GM12878 (cell line): Measurements from ENCODE around the gene PDIA5. TPM values are rescaled to one million over a fixed set of nuclear protein-coding genes. Genes with fewer than 3 reads are reported as not detected.

Experiments
- ATAC-seq: fragments of 200-7000 bp; cut with Tn5 transposase; 3 replicates; pipeline ENCODE4 v1.9.1; 2020; ENCODE audit warnings: mild to moderate bottlenecking, moderate library complexity
- BruUV-seq: library from RNA; stranded (reverse); fragments of 400-500 nt; replicated peaks from 2 replicates; lab custom pipeline; 2021; lab: Mats Ljungman, UMichigan
- CTCF ChIA-PET: fragments of 300-600 bp; sonication (Branson Sonifier 250); formaldehyde crosslinking; extraction: SDS; loops from one replicate; lab custom pipeline; 2021; ENCODE audit warnings: inconsistent platforms; lab: Yijun Ruan, JAX
- POLR2A ChIA-PET: fragments of 350-600 bp; formaldehyde crosslinking; extraction: SDS; loops from one replicate; lab custom pipeline; 2021; ENCODE audit warnings: inconsistent platforms; lab: Charles Lee
- RAD21 ChIA-PET: fragments of 300-600 bp; sonication (Branson Sonifier 250); formaldehyde crosslinking; loops from one replicate; lab custom pipeline; 2023; ENCODE audit warnings: antibody characterized with exemption; ENCODE audit not compliant: unreplicated experiment; lab: Charles Lee
- SMC1A ChIA-PET: fragments of 300-600 bp; sonication (Branson Sonifier 250); formaldehyde crosslinking; loops from one replicate; lab custom pipeline; 2023; ENCODE audit not compliant: unreplicated experiment, uncharacterized antibody; lab: Charles Lee
- DNase-seq: peaks from one replicate; pipeline ENCODE4 v3.0.0-alpha.2; 2011; ENCODE audit warnings: low read depth, low spot score
- FAIRE-seq: peaks from 3 replicates; lab custom pipeline; 2011; peaks lifted over from hg19 to GRCh38; lab: Jason Lieb, UNC
- H2AFZ ChIP-seq: 2 replicates; pipeline ENCODE4 v1.6.0; 2011; ENCODE audit warnings: low read depth, low read length, control low read depth; ENCODE audit not compliant: control insufficient read depth
- H3K27ac ChIP-seq: 2 replicates; pipeline ENCODE4 v1.5.1; 2011; ENCODE audit warnings: control low read depth; ENCODE audit not compliant: control insufficient read depth, insufficient read depth
- H3K27me3 ChIP-seq, 2 experiments: replicated peaks in 1 of 2; 2 replicates each; pipeline versions ENCODE4 v1.6.0 to v1.6.1; 2011; ENCODE audit warnings: low read length in 1 of 2; ENCODE audit not compliant: control insufficient read depth in 2 of 2, insufficient read depth in 2 of 2
- H3K36me3 ChIP-seq, 2 experiments: 2 replicates each; pipeline ENCODE4 v1.5.1; 2011; ENCODE audit warnings: low read length in 1 of 2; ENCODE audit not compliant: control insufficient read depth in 2 of 2, insufficient read depth in 2 of 2
- H3K4me1 ChIP-seq: 2 replicates; pipeline ENCODE4 v1.6.1; 2011; ENCODE audit warnings: mild to moderate bottlenecking, low read length, moderate library complexity, mixed read lengths; ENCODE audit not compliant: control insufficient read depth, insufficient read depth
- H3K4me2 ChIP-seq: 2 replicates; pipeline ENCODE4 v1.6.0; 2011; ENCODE audit warnings: control low read depth; ENCODE audit not compliant: control insufficient read depth, insufficient read depth
- H3K4me3 ChIP-seq: fragments of 200-600 bp; sonication (generic); 2 replicates; pipeline ENCODE4 v1.5.1; 2016
- H3K79me2 ChIP-seq: 2 replicates; pipeline ENCODE4 v1.6.0; 2011; ENCODE audit warnings: low read length; ENCODE audit not compliant: control insufficient read depth, insufficient read depth
- H3K9ac ChIP-seq: 2 replicates; pipeline ENCODE4 v1.8.0; 2011; ENCODE audit warnings: low read length, control low read depth, mixed read lengths; ENCODE audit not compliant: control insufficient read depth, insufficient read depth
- H3K9me3 ChIP-seq: replicated peaks from 3 replicates; pipeline ENCODE4 v1.5.1; 2011; ENCODE audit warnings: mild to moderate bottlenecking, low read length; ENCODE audit not compliant: control insufficient read depth, insufficient read depth
- H4K20me1 ChIP-seq: 2 replicates; pipeline ENCODE4 v1.6.0; 2011; ENCODE audit not compliant: control insufficient read depth, insufficient read depth
- BMI1 ChIP-seq: fragments of 450-650 bp; IDR thresholded peaks from 2 replicates; pipeline ENCODE4 v1.6.1; 2016; ENCODE audit warnings: mild to moderate bottlenecking, moderate library complexity, borderline replicate concordance
- EP300 ChIP-seq, 2 experiments: fragments of 150-350 bp in 1 of 2; IDR thresholded peaks; 2 replicates each; pipeline ENCODE4 v1.6.1; 2011 to 2012; ENCODE audit warnings: low read depth in 2 of 2, low read length in 2 of 2, borderline replicate concordance in 1 of 2, improper control_type of control experiment in 1 of 2, inconsistent platforms in 1 of 2; ENCODE audit not compliant: control insufficient read depth in 1 of 2
- GATAD2B ChIP-seq: fragments of 450-650 bp; conservative IDR thresholded peaks from 2 replicates; pipeline ENCODE4 v1.6.1; 2017; ENCODE audit warnings: low read depth, mild to moderate bottlenecking, moderate library complexity
- MTA2 ChIP-seq: fragments of 450-650 bp; IDR thresholded peaks from 2 replicates; pipeline ENCODE4 v1.6.1; 2016; ENCODE audit warnings: low read depth, mild to moderate bottlenecking, moderate library complexity
- SREBF2 ChIP-seq: IDR thresholded peaks from 2 replicates; pipeline ENCODE4 v1.6.1; 2012; ENCODE audit warnings: mild to moderate bottlenecking, low read length
- STAT3 ChIP-seq: IDR thresholded peaks from 2 replicates; pipeline ENCODE4 v1.6.1; 2011; ENCODE audit warnings: low read depth, low read length, improper control_type of control experiment
- SUZ12 ChIP-seq: fragments of 200-600 bp; sonication (generic); IDR thresholded peaks from one replicate; pipeline ENCODE4 v1.6.1; 2018; ENCODE audit warnings: antibody characterized with exemption, mild to moderate bottlenecking; ENCODE audit not compliant: unreplicated experiment
- ZZZ3 ChIP-seq: IDR thresholded peaks from 2 replicates; pipeline ENCODE4 v1.6.1; 2011; ENCODE audit warnings: low read depth; ENCODE audit not compliant: control insufficient read depth, insufficient read length
- WGBS: methylation state at CpG from one replicate; pipeline ENCODE4 v1.1.6; 2016; ENCODE audit warnings: low lambda C conversion rate; ENCODE audit not compliant: insufficient replicate concordance, insufficient coverage; ENCODE audit errors: missing lambda C conversion rate; 5-methylcytosine and 5-hydroxymethylcytosine counted together
- in situ Hi-C: fragments of 300-500 bp; cut with MboI; formaldehyde crosslinking; loops from 9 replicates; pipeline ENCODE4 v1.14.3; 2018; ENCODE audit warnings: mixed read lengths
- intact Hi-C: fragments of 100-400 bp; cut with micrococcal nuclease; formaldehyde crosslinking; loops from one replicate; pipeline ENCODE4 v1.14.2; 2022; ENCODE audit not compliant: unreplicated experiment
- polyA plus RNA-seq, 11 experiments: library from polyadenylated mRNA; depleted of rRNA in 4 of 11; unstranded in 6 of 11; stranded (reverse) in 5 of 11; fragments of >200 nt; fragmentation: Nextera tagmentation in 4 of 11; fragmentation: Illumina TruSeq in 1 of 11; extraction: Ambion mirVana in 4 of 11; extraction: Trizol in 1 of 11; gene quantifications; 1 replicate in 1 of 11; 2 replicates in 10 of 11; pipeline versions ENCODE4 v1.2.1 to v1.2.3, GENCODE V29; 2011 to 2016; ENCODE audit warnings: inconsistent platforms in 2 of 11, missing spikeins in 2 of 11, low read depth in 1 of 11
- total RNA-seq, 4 experiments: library from RNA; depleted of rRNA in 3 of 4; stranded (reverse); fragments of >200 nt in 3 of 4; fragmentation: Illumina TruSeq in 1 of 4; extraction: Trizol in 1 of 4; gene quantifications; 2 replicates each; pipeline versions ENCODE4 v1.2.1 to v1.2.3, GENCODE V29; 2013 to 2021
- TF ChIP-seq, protein P1 (sequence below), 3 experiments: IDR thresholded peaks in 2 of 3; conservative IDR thresholded peaks in 1 of 3; 2 replicates each; pipeline ENCODE4 v1.5.1; 2011; ENCODE audit warnings: low read depth in 3 of 3, low read length in 3 of 3, mild to moderate bottlenecking in 3 of 3, control low read depth in 2 of 3, moderate library complexity in 2 of 3, inconsistent platforms in 1 of 3, mixed read lengths in 1 of 3; ENCODE audit not compliant: control insufficient read depth in 2 of 3, insufficient read depth in 1 of 3; ENCODE audit errors: extremely low read depth in 1 of 3

The PDIA5 gene
- total and polyA plus RNA-seq, 10 of the 15 experiments (the other 5 are each of a cell fraction or from before 2014, with no cell fraction given) = 4.1 to 24.8 (median 19.2) TPM

GRCh38 chr3:123094516-123095313 is 27.9 kb downstream of the PDIA5 start:
- Histone ChIP-seq H3K36me3 (peaks cover 10 to 16% of the 10 kb centered on the region in 2 experiments; a peak in 3 of 4 replicates), H3K9ac (no peak overlapping the region), H2AFZ (no peak overlapping the region), H3K79me2 (no peaks in the 10 kb centered on the region), H4K20me1 (no peaks in the 10 kb centered on the region; the same call in 1 of the 2 replicates), H3K4me1 (no peaks in the 10 kb centered on the region), H3K27ac (no peak overlapping the region), H3K4me2 (no peak overlapping the region), H3K9me3 (no peaks in the 10 kb centered on the region), H3K27me3 (no peaks in the 10 kb centered on the region), H3K4me3 (no peak overlapping the region)
- TF ChIP-seq SUZ12 = no peak
- no peak for TF ChIP-seq BMI1
- TF ChIP-seq, protein P1, sequence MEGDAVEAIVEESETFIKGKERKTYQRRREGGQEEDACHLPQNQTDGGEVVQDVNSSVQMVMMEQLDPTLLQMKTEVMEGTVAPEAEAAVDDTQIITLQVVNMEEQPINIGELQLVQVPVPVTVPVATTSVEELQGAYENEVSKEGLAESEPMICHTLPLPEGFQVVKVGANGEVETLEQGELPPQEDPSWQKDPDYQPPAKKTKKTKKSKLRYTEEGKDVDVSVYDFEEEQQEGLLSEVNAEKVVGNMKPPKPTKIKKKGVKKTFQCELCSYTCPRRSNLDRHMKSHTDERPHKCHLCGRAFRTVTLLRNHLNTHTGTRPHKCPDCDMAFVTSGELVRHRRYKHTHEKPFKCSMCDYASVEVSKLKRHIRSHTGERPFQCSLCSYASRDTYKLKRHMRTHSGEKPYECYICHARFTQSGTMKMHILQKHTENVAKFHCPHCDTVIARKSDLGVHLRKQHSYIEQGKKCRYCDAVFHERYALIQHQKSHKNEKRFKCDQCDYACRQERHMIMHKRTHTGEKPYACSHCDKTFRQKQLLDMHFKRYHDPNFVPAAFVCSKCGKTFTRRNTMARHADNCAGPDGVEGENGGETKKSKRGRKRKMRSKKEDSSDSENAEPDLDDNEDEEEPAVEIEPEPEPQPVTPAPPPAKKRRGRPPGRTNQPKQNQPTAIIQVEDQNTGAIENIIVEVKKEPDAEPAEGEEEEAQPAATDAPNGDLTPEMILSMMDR (IDR thresholded peaks at IDR 0.05 in 2 of 3, conservative IDR thresholded peaks at IDR 0.05 in 1 of 3; ENCODE audit: control insufficient read depth in 2 of 3, extremely low read depth in 1 of 3, insufficient read depth in 1 of 3, low read depth in 3 of 3, low read length in 3 of 3) = no peak
- no peak for TF ChIP-seq ZZZ3
- no peak for TF ChIP-seq STAT3
- TF ChIP-seq GATAD2B = no peak
- TF ChIP-seq EP300 (IDR thresholded peaks at IDR 0.05; ENCODE audit: borderline replicate concordance in 1 of 2, control insufficient read depth in 1 of 2, low read depth in 2 of 2, low read length in 2 of 2) = no peak
- TF ChIP-seq SREBF2 = no peak
- no peak for TF ChIP-seq MTA2
- intact Hi-C loops (no loop called here), in situ Hi-C loops (no loop called here)
- FAIRE-seq (no peak), ATAC-seq (no peak), DNase-seq (no peak)
- ChIA-PET RAD21 (no interaction called here), SMC1A (interaction anchor here (1.5 kb wide), 1 partner anchor 23 kb away, joined by 4 read pairs; no protein-coding TSS in a partner anchor), POLR2A (no interaction called here), CTCF (interaction anchor here (0.8 kb wide), 1 partner anchor 8 kb away, joined by 3 read pairs; no protein-coding TSS in a partner anchor)
- BruUV-seq = no TSS peak
- WGBS = 82% methylated on average over 15 of the region's 15 CpGs
